KMS-11 (cell line): ENCODE results near the gene NTRK3.

Source experiments
- H2AFZ ChIP-seq: fragments of 200-600 bp; sonication (generic); 2 replicates; pipeline ENCODE4 v1.6.1; 2016; ENCODE audit warnings: antibody characterized with exemption, mixed run types, low read depth
- H3K27ac ChIP-seq: fragments of 200-600 bp; sonication (generic); 2 replicates; pipeline ENCODE4 v1.6.1; 2016; ENCODE audit warnings: mild to moderate bottlenecking, mixed run types
- H3K27me3 ChIP-seq: fragments of 200-600 bp; sonication (generic); 2 replicates; pipeline ENCODE4 v1.6.1; 2017; ENCODE audit warnings: mild to moderate bottlenecking, low read depth, mixed run types, moderate library complexity; ENCODE audit not compliant: insufficient read depth
- H3K36me3 ChIP-seq: fragments of 200-600 bp; sonication (generic); 2 replicates; pipeline ENCODE4 v1.6.1; 2017; ENCODE audit warnings: mild to moderate bottlenecking, mixed run types; ENCODE audit not compliant: insufficient read depth
- H3K4me1 ChIP-seq: fragments of 200-600 bp; sonication (generic); 2 replicates; pipeline ENCODE4 v1.6.1; 2016; ENCODE audit warnings: mild to moderate bottlenecking, low read depth, mixed run types; ENCODE audit not compliant: poor library complexity, severe bottlenecking
- H3K4me2 ChIP-seq: fragments of 200-600 bp; sonication (generic); 2 replicates; pipeline ENCODE4 v1.7.0; 2016; ENCODE audit warnings: mild to moderate bottlenecking, mixed run types
- H3K4me3 ChIP-seq: fragments of 200-600 bp; sonication (generic); IDR thresholded peaks from 2 replicates; pipeline ENCODE4 v1.6.1; 2017; ENCODE audit warnings: low read depth, low read length, mixed read lengths; ENCODE audit not compliant: insufficient read depth
- H3K79me2 ChIP-seq: fragments of 200-600 bp; sonication (generic); 2 replicates; pipeline ENCODE4 v1.6.1; 2016; ENCODE audit warnings: low read depth, mixed run types; ENCODE audit not compliant: insufficient read depth
- H3K9ac ChIP-seq: fragments of 200-600 bp; sonication (generic); 2 replicates; pipeline ENCODE4 v1.6.1; 2016; ENCODE audit warnings: mild to moderate bottlenecking, mixed run types
- H4K20me1 ChIP-seq: fragments of 200-600 bp; sonication (generic); 2 replicates; pipeline ENCODE4 v1.6.1; 2016; ENCODE audit warnings: mild to moderate bottlenecking, mixed run types; ENCODE audit not compliant: insufficient read depth
- CTCF ChIP-seq: fragments of 200-600 bp; sonication (generic); conservative IDR thresholded peaks from 2 replicates; pipeline ENCODE4 v1.6.1; 2017; ENCODE audit warnings: low read depth, mild to moderate bottlenecking, antibody characterized with exemption, low read length, moderate library complexity, mixed read lengths

NTRK3 gene

GRCh38 chr15:88144921-88145653 lies 111.5 kb downstream of the NTRK3 start:
- Histone ChIP-seq H3K4me1 (no peaks in the 10 kb centered on the region), H3K4me2 (no peak overlapping the region), H3K79me2 (no peaks in the 10 kb centered on the region), H3K4me3 (no peak overlapping the region), H2AFZ (no peak overlapping the region), H3K27ac (no peak overlapping the region), H3K27me3 (no peaks in the 10 kb centered on the region), H3K9ac (no peak overlapping the region), H3K36me3 (no peaks in the 10 kb centered on the region), H4K20me1 (no peaks in the 10 kb centered on the region)
- no peak for TF ChIP-seq CTCF

- Histone ChIP-seq H3K27ac (no peak overlapping the region), H3K27me3 (no peaks in the 10 kb centered on the region), H3K36me3 (no peaks in the 10 kb centered on the region), H2AFZ (no peak overlapping the region), H3K4me2 (no peak overlapping the region), H4K20me1 (no peaks in the 10 kb centered on the region), H3K4me3 (no peak overlapping the region), H3K4me1 (no peaks in the 10 kb centered on the region), H3K79me2 (no peaks in the 10 kb centered on the region), H3K9ac (no peak overlapping the region)
- no peak for TF ChIP-seq CTCF
These were observed 114.4 kb downstream of the NTRK3 start for GRCh38 chr15:88142121-88142520.

- Histone ChIP-seq H3K4me1 (no peaks in the 10 kb centered on the region), H3K27me3 (no peaks in the 10 kb centered on the region), H4K20me1 (no peaks in the 10 kb centered on the region), H3K36me3 (no peaks in the 10 kb centered on the region), H3K4me3 (no peak overlapping the region), H3K4me2 (no peak overlapping the region), H3K79me2 (no peaks in the 10 kb centered on the region), H3K27ac (no peak overlapping the region), H2AFZ (no peak overlapping the region), H3K9ac (no peak overlapping the region)
- no peak for TF ChIP-seq CTCF
These were observed 115.2 kb downstream of the NTRK3 start for GRCh38 chr15:88141269-88141889.

GRCh38 chr15:88140398-88140797 lies 116.1 kb downstream of the NTRK3 start:
- H3K4me2 ChIP-seq: no peak overlapping the region
- H2AFZ ChIP-seq: no peak overlapping the region
- H3K9ac ChIP-seq: no peak overlapping the region
- no peaks in the 10 kb centered on the region for H4K20me1 ChIP-seq
- no peaks in the 10 kb centered on the region for H3K27me3 ChIP-seq
- no peak overlapping the region for H3K27ac ChIP-seq
- H3K36me3 ChIP-seq: no peaks in the 10 kb centered on the region
- H3K79me2 ChIP-seq: no peaks in the 10 kb centered on the region
- no peak for TF ChIP-seq CTCF
- H3K4me1 ChIP-seq: no peaks in the 10 kb centered on the region
- H3K4me3 ChIP-seq: no peak overlapping the region
